ENCODE data around the gene ASMTL.

The ASMTL gene

GRCh38 chrX:1403228-1403627, 49.5 kb downstream of the ASMTL start:
- no peak for DNase-seq (ENCODE audit: low read depth)
- no peak for TF ChIP-seq CTCF (conservative IDR thresholded peaks at IDR 0.05; ENCODE audit: low read depth, low read length)
- no peak overlapping the region for H3K4me3 ChIP-seq (ENCODE audit: low read depth, low read length)

GRCh38 chrX:1401611-1402430, 50.9 kb downstream of the ASMTL start:
- no peak overlapping the region for H3K4me3 ChIP-seq (ENCODE audit: low read depth, low read length)
- no peak for TF ChIP-seq CTCF (conservative IDR thresholded peaks at IDR 0.05; ENCODE audit: low read depth, low read length)
- DNase-seq (ENCODE audit: low read depth) = no peak

DNA sequence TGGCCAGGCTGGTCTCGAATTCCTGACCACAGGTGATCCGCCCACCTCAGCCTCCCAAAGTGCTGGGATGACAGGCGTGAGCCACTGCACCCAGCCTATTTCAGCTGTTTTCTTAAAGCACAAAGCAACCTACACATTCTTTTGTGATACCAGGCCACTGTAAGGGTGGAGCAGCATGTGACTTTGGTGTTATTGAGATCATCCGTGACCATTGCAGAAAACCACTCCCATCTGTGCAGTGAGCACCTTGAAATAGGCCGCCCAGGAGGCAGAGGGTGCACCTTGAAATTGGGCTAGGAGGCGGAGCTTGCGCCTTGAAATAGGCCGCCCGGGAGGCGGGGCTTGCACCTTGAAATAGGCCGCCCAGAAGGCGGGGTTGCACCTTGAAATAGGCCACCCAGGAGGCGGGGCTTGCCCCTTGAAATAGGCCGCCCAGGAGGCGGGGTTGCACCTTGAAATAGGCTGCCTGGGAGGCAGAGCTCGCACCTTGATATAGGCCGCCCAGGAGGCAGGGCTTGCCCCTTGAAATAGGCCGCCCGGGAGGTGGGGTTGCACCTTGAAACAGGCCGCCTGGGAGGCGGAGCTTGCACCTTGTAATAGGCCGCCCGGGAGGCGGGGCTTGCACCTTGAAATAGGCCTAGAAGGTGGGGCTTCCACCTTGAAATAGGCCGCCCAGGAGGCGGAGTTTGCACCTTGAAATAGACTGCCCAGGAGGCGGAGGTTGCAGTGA, 51.8 kb downstream of the ASMTL start:
- H3K4me3 ChIP-seq (ENCODE audit: low read depth, low read length) = no peak overlapping the region
- DNase-seq (ENCODE audit: low read depth) = no peak
- TF ChIP-seq CTCF (conservative IDR thresholded peaks at IDR 0.05; ENCODE audit: low read depth, low read length) = no peak

GRCh38 chrX:1400049-1400448, 52.7 kb downstream of the ASMTL start:
- no peak overlapping the region for H3K4me3 ChIP-seq (ENCODE audit: low read depth, low read length)
- DNase-seq (ENCODE audit: low read depth) = no peak
- no peak for TF ChIP-seq CTCF (conservative IDR thresholded peaks at IDR 0.05; ENCODE audit: low read depth, low read length)

GRCh38 chrX:1398431-1399340, 54.0 kb downstream of the ASMTL start:
- no peak overlapping the region for H3K4me3 ChIP-seq (ENCODE audit: low read depth, low read length)
- no peak for DNase-seq (ENCODE audit: low read depth)
- TF ChIP-seq CTCF (conservative IDR thresholded peaks at IDR 0.05; ENCODE audit: low read depth, low read length) = no peak

GRCh38 chrX:1397441-1398270, 55.1 kb downstream of the ASMTL start:
- no peak for DNase-seq (ENCODE audit: low read depth)
- TF ChIP-seq CTCF (conservative IDR thresholded peaks at IDR 0.05; ENCODE audit: low read depth, low read length) = no peak
- no peak overlapping the region for H3K4me3 ChIP-seq (ENCODE audit: low read depth, low read length)
